ENCODE results near the gene RHEB. TPM values are rescaled to one million over a fixed set of nuclear protein-coding genes. Genes with fewer than 3 reads are reported as not detected.

RHEB gene
- total RNA-seq, 1 donor from 2014 or later, result 143 TPM

DNA sequence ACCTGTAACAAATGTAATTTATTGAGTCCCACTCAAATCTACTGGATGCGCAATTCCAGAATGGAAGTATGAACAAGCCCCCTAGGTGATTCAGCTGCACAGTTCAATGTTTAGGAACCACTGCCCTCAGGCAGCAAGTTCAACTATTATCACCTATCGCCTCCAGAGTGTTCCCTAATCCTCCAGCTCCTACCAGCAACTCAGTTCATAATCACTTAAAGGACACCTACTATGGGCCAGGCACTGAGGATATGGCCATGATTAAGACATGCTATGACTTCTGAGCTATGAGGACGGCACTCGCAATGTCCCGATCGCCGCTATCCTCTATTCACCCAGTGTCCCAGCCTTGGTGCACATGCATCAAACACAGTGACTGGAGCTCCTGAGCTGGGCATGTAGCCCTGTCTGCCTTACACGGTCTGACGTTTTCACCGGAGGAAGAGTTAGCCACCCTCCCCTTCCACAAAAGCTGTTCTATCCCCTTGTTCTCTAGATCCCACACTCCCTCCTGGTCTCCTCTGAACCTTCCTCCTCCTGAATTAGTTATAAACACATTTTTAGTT, 22.3 kb downstream of the RHEB start:
- peaks cover 94% of the 10 kb centered on the region for H4K20me1 ChIP-seq (ENCODE audit: insufficient read depth, low read length)

DNA sequence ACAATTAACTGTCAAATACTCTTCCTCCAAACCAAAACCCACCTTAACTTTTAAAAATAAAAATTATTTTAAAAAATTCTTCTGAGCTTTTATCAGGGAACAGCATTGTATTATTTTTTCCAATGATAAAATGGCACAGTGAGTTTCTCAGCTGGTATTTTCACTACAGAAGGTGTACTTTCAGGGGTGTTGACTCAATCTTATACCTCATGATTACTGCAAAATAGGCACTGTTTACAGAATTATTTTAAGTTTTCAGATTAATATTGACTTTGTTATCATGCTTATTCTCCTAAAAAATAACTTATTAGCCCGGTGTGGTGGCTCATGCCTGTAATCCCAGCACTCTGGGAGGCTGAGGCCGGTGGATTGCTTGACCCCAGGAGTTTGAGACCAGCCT, 24.3 kb downstream of the RHEB start:
- H3K27me3 Mint-ChIP-seq (ENCODE audit: low read depth, unreplicated experiment), result no peaks in the 10 kb centered on the region
- H3K27ac Mint-ChIP-seq (ENCODE audit: unreplicated experiment), result no peak overlapping the region
- peaks cover 49% of the 10 kb centered on the region for H3K4me1 Mint-ChIP-seq (ENCODE audit: low read depth, unreplicated experiment)
- TF ChIP-seq EZH2 (IDR thresholded peaks at IDR 0.05; ENCODE audit: insufficient read depth, low read length), result no peak
- TF ChIP-seq, protein P1, sequence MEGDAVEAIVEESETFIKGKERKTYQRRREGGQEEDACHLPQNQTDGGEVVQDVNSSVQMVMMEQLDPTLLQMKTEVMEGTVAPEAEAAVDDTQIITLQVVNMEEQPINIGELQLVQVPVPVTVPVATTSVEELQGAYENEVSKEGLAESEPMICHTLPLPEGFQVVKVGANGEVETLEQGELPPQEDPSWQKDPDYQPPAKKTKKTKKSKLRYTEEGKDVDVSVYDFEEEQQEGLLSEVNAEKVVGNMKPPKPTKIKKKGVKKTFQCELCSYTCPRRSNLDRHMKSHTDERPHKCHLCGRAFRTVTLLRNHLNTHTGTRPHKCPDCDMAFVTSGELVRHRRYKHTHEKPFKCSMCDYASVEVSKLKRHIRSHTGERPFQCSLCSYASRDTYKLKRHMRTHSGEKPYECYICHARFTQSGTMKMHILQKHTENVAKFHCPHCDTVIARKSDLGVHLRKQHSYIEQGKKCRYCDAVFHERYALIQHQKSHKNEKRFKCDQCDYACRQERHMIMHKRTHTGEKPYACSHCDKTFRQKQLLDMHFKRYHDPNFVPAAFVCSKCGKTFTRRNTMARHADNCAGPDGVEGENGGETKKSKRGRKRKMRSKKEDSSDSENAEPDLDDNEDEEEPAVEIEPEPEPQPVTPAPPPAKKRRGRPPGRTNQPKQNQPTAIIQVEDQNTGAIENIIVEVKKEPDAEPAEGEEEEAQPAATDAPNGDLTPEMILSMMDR (IDR thresholded peaks at IDR 0.05; ENCODE audit: insufficient read depth, low read depth, low read length), result no peak
- H3K36me3 ChIP-seq (ENCODE audit: insufficient read depth, low read length), result no peaks in the 10 kb centered on the region
- peak overlapping the region; percentile 35 for H3K4me2 ChIP-seq (ENCODE audit: low read length)
- peaks cover 99% of the 10 kb centered on the region for H3K79me2 ChIP-seq (ENCODE audit: insufficient read depth, low read length)
- peaks cover 28% of the 10 kb centered on the region for H3K4me1 ChIP-seq (ENCODE audit: insufficient read depth, low read length)
- H3K9me3 Mint-ChIP-seq (ENCODE audit: unreplicated experiment), result peaks cover 4% of the 10 kb centered on the region
- peaks cover 79% of the 10 kb centered on the region for H4K20me1 ChIP-seq (ENCODE audit: insufficient read depth, low read length)
- no peak overlapping the region for H3K4me3 Mint-ChIP-seq (ENCODE audit: unreplicated experiment)
- FAIRE-seq, result no peak
- H2AFZ ChIP-seq (ENCODE audit: low read depth, low read length), result no peak overlapping the region
- DNase-seq (ENCODE audit: low read depth), result no peak
- no peak overlapping the region for H3K4me3 ChIP-seq (ENCODE audit: insufficient read depth, low read depth, low read length)
- no peak overlapping the region for H3K9ac ChIP-seq (ENCODE audit: low read length)
- no peaks in the 10 kb centered on the region for H3K27me3 ChIP-seq (ENCODE audit: insufficient read depth, low read length)
- H3K27ac ChIP-seq (ENCODE audit: low read depth, low read length), result no peak overlapping the region
- H3K36me3 Mint-ChIP-seq (ENCODE audit: low read depth, unreplicated experiment), result peaks cover 1% of the 10 kb centered on the region
- no peaks in the 10 kb centered on the region for H3K9me3 ChIP-seq (ENCODE audit: insufficient read depth, low read depth, low read length)

More for the DNA sequence above, 22.3 kb downstream of the RHEB start:
- Histone ChIP-seq H3K79me2 (ENCODE audit: insufficient read depth, low read length) (peaks cover 99% of the 10 kb centered on the region), H3K9ac (ENCODE audit: low read length) (no peak overlapping the region), H3K27me3 (ENCODE audit: insufficient read depth, low read length) (no peaks in the 10 kb centered on the region), H3K36me3 (ENCODE audit: insufficient read depth, low read length) (no peaks in the 10 kb centered on the region), H2AFZ (ENCODE audit: low read depth, low read length) (no peak overlapping the region), H3K27ac (ENCODE audit: low read depth, low read length) (no peak overlapping the region), H3K9me3 (ENCODE audit: insufficient read depth, low read depth, low read length) (no peaks in the 10 kb centered on the region), H3K4me2 (ENCODE audit: low read length) (no peak overlapping the region), H3K4me1 (ENCODE audit: insufficient read depth, low read length) (peaks cover 17% of the 10 kb centered on the region), H3K4me3 (ENCODE audit: insufficient read depth, low read depth, low read length) (no peak overlapping the region)
- Mint-ChIP-seq H3K27me3 (ENCODE audit: low read depth, unreplicated experiment) (no peaks in the 10 kb centered on the region), H3K36me3 (ENCODE audit: low read depth, unreplicated experiment) (peaks cover 2% of the 10 kb centered on the region), H3K27ac (ENCODE audit: unreplicated experiment) (no peak overlapping the region), H3K4me3 (ENCODE audit: unreplicated experiment) (no peak overlapping the region), H3K9me3 (ENCODE audit: unreplicated experiment) (peaks cover 2% of the 10 kb centered on the region), H3K4me1 (ENCODE audit: low read depth, unreplicated experiment) (peaks cover 37% of the 10 kb centered on the region)
- DNase-seq (ENCODE audit: low read depth) (no peak), FAIRE-seq (no peak)
- TF ChIP-seq, protein P1 (IDR thresholded peaks at IDR 0.05; ENCODE audit: insufficient read depth, low read depth, low read length), result no peak
- no peak for TF ChIP-seq EZH2 (IDR thresholded peaks at IDR 0.05; ENCODE audit: insufficient read depth, low read length)

Data from astrocyte (in vitro differentiated cells and primary cell).